ENCODE measurements around the gene MRGPRX4.

DNA sequence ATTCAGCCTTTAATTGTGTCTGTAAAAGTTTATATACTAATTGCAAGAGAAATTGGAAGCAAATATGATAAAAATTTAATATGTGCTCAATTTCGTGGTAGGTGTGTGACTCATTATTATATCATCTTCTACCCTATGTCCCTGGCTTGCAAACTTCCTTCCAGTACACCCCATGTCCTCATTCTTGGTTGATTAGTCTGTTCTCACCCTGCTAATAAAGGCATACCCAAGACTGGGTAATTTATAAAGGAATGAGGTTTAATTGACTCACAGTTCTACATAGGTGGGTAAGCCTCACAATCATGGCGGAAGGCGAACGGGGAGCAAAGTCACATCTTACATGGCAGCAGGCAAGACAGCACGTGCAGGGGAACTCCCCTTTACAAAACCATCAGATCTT is 28.4 kb upstream of the MRGPRX4 start:
- no peak for TF ChIP-seq POLR2A (IDR thresholded peaks at IDR 0.05)
- TF ChIP-seq, protein P1, sequence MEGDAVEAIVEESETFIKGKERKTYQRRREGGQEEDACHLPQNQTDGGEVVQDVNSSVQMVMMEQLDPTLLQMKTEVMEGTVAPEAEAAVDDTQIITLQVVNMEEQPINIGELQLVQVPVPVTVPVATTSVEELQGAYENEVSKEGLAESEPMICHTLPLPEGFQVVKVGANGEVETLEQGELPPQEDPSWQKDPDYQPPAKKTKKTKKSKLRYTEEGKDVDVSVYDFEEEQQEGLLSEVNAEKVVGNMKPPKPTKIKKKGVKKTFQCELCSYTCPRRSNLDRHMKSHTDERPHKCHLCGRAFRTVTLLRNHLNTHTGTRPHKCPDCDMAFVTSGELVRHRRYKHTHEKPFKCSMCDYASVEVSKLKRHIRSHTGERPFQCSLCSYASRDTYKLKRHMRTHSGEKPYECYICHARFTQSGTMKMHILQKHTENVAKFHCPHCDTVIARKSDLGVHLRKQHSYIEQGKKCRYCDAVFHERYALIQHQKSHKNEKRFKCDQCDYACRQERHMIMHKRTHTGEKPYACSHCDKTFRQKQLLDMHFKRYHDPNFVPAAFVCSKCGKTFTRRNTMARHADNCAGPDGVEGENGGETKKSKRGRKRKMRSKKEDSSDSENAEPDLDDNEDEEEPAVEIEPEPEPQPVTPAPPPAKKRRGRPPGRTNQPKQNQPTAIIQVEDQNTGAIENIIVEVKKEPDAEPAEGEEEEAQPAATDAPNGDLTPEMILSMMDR (IDR thresholded peaks at IDR 0.05 in 8 of 11, conservative IDR thresholded peaks at IDR 0.05 in 3 of 11) = no peak
- TF ChIP-seq POLR2AphosphoS5 (IDR thresholded peaks at IDR 0.05) = no peak

Measured in spleen (tissue), 7 donors.